HG02588 (cell line): ENCODE data around the gene FOCAD.

Experiments used
- ATAC-seq: cut with Tn5 transposase; IDR thresholded peaks from one replicate; pipeline ENCODE4 v1.9.1; 2021; ENCODE audit warnings: mild to moderate bottlenecking, moderate library complexity; ENCODE audit not compliant: unreplicated experiment

FOCAD gene

GRCh38 chr9:20870115-20870514 is 186.1 kb downstream of the FOCAD start:
- no peak for ATAC-seq

GRCh38 chr9:20872340-20872977 is 188.4 kb downstream of the FOCAD start:
- ATAC-seq: no peak

GRCh38 chr9:20873240-20873865 is 189.3 kb downstream of the FOCAD start:
- ATAC-seq: no peak

DNA sequence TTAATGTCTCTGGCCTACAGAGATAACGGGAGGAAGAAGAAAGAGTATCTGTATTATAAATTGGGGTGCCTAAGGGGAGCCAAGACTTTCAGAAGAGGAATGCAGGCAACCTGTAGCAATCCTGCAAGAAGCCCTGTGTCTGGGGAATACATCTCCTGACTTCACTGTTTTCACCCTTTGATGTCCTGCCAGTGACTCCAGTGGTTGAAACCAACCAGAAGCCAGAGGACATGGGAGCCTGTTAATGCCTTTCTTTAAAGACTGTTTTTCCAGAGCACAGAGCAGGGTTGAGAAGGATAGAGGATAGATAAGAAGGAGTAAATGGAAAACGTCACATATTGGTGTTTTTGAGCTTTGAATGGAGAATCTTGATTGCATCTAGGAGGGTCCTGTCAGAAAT is 196.2 kb downstream of the FOCAD start:
- ATAC-seq: no peak

GRCh38 chr9:20880675-20881074 is 196.6 kb downstream of the FOCAD start:
- ATAC-seq: no peak

- ATAC-seq: no peak
Observed at GRCh38 chr9:20884985-20885593, 201.0 kb downstream of the FOCAD start.

- ATAC-seq: no peak
Observed at GRCh38 chr9:20898885-20899554, 215.0 kb downstream of the FOCAD start.

DNA sequence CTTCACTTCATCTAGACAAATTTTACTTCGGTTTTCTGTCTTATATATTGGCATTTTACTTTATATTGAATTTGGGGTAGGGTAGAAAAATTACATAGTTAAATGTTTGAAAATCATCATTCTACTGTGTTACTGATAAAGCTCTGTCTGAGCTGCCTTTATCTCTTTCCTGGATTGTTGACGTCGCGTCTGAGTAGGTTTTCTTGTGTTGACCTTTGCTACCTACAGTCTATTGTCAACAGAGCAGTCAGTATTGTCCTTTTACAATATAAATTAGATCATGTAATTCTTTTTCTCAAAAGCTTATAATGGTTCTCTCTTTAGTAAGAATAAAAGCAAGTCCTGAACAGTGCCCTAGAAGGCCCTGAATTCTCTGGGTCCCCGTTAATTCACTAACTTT is 219.2 kb downstream of the FOCAD start:
- ATAC-seq: no peak

DNA sequence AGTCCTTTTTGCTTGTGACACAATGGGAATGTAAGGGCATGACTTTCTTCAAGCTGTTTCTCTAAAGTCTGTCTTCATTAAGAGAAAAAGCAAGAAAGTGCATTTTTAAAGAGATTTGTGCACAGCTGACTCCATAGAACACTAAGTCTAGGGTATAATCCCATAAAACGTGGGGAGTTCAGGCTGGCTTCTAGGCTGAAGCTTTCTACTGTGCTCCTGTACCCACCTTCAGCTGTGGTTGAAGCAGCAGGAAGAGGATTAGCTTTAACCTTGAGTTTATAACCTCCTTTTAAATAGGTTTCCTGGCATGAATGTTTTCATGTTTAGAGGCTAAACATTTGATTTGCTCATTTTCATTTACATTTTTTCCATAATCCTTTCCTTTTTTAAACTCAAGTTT is 220.9 kb downstream of the FOCAD start:
- no peak for ATAC-seq

- no peak for ATAC-seq
Observed at GRCh38 chr9:20906326-20906725, 222.3 kb downstream of the FOCAD start.

DNA sequence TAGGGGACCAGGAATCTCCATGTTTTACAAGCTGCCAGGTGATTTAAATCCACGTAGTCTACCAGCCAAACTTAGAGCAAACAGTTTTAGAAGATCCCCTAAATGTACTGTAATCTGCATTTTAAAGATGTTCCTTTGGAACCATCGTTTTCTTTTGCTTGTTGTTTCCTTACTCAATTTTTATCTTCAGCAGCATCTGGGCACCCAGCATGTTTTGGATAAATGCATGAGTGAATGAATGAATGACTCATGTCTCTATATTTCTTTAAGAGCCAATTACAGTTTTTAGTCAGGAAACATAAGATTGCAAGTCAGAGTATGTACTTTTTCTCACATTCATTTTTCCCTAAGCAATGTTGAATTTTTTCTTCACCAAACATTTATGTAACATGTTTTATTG is 224.4 kb downstream of the FOCAD start:
- ATAC-seq: no peak

DNA sequence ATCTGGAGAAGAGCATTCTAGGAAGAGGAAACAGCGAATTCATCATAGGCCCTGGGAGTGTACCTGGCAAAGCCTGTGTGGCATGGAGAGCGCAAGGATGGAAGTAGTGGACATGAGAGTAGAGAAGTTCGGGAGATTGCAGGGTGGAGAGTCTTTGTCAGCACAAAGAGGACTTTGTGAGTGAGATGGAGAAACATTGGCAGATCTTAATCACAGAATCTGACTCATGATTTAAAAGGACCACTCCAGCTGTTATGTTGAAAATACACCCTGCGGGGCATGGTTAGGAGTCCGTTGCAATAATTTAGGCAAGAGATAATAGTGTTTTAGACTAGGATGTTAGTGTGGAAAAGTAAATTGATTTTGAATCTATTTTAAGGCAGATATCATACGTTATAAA is 230.5 kb downstream of the FOCAD start:
- no peak for ATAC-seq

DNA sequence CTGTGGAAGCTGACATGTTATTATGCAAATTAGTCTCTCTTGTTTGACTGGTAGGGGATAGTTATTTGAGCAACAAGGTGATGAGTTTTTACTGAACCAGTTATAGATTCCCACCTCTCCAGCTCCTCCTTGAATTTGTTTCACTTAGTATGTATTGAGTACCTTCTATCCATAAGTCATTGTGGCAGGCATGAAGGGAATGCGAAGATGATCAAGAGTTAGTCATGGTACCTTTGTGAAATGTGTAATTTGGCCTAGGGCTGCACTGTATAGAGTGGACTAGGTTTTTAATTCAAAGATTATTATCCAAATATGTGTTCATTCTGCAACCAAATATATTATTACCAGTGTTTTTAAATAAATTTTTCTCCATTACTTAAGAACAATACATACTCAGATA is 237.3 kb downstream of the FOCAD start:
- ATAC-seq: no peak

DNA sequence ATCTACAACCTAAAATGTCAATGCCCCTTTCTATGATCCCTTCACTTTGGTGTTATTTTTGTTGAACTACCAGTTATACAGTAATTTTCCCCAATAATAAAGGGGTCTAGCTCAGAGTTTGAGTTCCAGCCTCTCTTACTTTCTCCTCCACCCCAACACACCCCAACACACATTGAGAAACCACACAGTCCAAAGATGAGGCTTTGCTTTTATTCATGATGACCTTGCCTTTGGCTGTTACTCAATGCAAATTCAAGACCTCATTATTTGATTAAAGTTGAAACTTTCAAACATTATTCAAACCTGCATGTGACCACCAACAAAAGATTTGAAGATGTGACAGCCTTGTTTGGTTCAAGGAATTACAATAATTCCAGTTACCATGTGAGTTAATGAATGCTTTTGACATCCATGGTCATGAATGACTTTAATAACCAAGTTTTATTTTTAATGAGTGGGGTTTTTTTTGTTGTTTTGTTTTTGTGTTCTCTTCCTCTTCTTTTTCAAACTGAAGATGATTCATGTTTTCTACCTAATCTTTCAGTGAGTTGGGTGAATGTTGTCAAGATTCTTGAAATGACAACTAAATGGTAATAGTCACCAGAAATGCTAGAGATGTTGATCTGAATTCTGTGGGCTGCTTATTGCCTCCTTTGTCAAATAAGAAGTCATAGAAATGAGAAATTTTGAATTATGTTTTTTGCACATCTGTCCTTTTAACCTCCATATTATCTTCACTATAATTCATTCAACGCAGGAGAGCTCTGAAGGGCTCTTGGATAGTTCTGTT is 241.4 kb downstream of the FOCAD start:
- ATAC-seq: no peak

GRCh38 chr9:20929276-20929675 is 245.2 kb downstream of the FOCAD start:
- no peak for ATAC-seq

DNA sequence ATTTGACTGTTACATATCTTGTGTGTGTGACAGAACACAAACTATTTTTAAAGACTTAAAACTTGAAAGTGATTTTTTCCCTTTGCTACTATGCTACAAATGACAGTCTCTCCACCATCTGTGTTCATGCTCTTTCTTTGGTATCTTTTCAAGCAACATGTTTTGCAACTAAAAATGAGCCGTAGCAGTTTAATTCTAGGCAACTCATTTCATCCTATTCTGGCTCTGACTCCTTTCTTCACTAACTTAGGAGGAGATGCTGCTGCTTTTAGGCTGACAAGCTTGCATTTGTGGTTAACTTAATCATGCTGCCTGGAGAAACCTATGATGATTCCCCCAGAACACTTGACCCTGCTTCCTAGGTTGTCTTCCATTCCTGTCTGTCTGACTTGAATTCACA is 246.8 kb downstream of the FOCAD start:
- no peak for ATAC-seq

DNA sequence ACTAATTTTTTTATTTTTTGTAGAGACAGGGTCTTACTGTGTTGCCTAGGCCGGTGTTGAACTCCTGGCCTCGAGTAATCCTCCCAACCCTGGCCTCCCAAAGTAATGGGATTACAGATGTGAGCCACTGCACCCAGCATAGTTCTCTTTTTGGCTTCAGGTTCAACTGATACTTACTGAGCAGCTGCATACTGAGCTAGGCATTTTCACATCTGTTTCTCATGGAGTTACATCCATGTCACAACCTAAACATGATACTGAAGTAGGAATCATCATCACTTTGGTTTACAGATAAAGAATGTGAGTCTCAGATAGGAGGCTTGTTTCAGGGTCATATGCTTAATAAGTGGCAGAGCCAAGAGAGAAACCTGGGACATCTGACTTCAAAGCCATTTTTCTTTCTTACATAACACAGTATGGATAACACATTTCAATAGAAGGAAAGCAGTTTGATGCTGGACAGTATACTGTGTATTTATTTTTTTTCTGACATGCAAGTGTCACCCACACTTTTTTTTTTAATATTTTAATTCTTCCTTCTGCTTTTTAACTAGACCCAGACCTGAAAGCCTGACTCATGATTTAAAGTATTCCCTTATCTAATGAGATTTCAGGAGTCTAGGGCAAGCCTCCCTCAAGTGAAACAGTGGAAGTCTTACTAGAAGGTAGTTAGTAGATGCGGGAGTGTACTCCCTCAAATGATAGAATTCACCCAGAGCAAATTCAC is 256.6 kb downstream of the FOCAD start:
- ATAC-seq: no peak

DNA sequence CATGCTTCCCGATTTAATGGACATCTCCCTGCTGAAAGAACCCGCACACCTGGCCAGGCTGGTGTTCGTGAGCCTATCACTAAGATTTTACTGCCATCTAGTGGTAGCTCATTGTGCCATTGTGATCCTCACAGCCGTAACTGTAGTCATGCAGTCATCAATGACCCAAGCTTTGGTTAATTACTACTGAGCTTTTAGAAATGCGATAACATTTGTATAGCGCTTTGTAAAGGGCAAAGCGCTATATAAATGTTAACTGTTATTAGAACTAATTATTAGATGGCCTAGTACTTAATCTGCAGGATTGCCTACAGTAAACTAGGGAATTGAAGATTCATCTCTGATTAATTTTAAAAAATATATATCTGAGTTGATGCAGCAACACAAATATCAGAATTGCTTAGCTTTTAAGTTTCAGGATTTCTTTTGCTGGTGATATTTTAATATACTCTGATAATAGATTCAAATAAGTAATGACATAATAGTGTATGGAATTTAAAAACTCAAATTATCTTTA is 257.2 kb downstream of the FOCAD start:
- peak; percentile 97 for ATAC-seq

DNA sequence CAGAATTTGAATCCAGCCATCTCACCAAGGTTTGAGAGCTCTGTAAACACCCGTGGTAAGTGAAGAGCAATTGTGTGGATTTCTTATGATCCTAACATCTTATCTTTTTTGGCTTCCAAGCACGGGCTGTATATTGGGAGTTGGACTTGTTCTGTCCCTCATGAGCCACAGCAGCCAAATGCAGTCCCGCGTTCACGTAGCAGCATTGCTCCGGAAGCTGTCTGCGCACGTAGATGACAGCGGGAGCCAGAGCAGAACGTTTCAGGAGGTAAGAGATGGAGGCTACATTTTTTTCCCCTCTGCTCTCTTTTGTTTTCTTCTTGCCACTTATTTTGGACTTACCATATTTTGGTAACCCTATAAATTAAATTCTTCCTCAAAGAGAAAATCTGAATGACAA is 260.4 kb downstream of the FOCAD start:
- ATAC-seq: no peak

DNA sequence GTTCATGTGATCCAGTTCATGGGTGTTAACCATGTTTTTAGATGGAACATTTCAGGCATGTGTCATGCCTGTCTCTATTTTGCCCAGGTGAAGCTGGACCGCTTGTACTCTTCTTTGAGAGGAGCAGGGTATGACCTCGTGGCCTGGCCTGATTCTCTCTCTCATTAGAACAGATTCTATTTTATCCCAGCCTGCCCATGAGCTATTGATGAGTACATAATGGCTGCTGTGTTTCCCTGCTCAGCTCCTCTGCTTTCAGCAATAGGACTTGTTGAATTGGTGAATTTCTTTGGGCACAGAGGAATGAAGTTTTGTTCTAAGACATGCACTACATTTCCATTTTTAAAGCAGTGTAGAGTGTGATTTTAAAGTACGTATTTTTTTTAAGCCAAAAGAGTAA is 261.2 kb downstream of the FOCAD start:
- no peak for ATAC-seq
